Measurements from ENCODE around the gene NUDT15. TPM values are rescaled to one million over a fixed set of nuclear protein-coding genes. Genes with fewer than 3 reads are reported as not detected.

Gene NUDT15
- total RNA-seq, 8 experiments from 2014 or later = 9.3 to 30.0 (median 14.7) TPM

DNA sequence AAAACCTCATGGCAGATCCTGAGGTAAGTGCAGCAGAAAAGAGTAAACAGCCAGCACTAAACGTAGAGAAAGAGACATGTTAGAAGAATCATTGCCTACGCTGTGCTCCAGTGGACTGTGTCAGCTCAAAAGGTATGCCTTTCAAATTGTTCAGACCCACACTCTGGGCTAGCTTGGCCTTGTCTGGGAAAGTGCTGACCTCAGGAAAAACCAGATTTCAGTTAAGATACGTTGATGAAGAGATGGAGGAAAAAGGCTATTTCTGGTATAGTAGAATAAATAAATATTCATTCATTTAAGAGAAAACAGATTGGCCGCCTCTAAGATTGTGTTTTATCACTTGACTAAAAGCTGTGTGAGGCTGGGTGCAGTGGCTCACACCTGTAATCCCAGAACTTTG lies 26.8 kb upstream of the NUDT15 start:
- 77 to 100% (median 100%) methylated on average over 1 to 3 of the region's 4 CpGs; no CpG with 5 or more reads in 1 of the 10 experiments for WGBS, 10 experiments
- ATAC-seq (replicated peaks in 6 of 8) = no peak

GRCh38 chr13:48012668-48013067 lies 24.9 kb upstream of the NUDT15 start:
- H3K4me3 ChIP-seq = no peak overlapping the region
- no peaks in the 10 kb centered on the region for H3K4me1 ChIP-seq (replicated peaks in 1 of 2)
- no peak overlapping the region for H3K27ac ChIP-seq
- WGBS, 10 experiments = 50 to 100% (median 100%) methylated on average over 1 of the region's 1 CpG; no CpG with 5 or more reads in 1 of the 10 experiments
- ATAC-seq (replicated peaks in 6 of 8) = no peak
- in situ Hi-C loops (cut with MboI; ENCODE audit: low pct_unique_long_range_greater_than_20kb in 2 of 9, low sequenced_read_pairs in 9 of 9, unreplicated experiment in 9 of 9) = no loop called here

More for the DNA sequence above, 26.8 kb upstream of the NUDT15 start:
- no peak overlapping the region for H3K4me3 ChIP-seq
- no peaks in the 10 kb centered on the region for H3K4me1 ChIP-seq (replicated peaks in 1 of 2)
- no peak overlapping the region for H3K27ac ChIP-seq
- in situ Hi-C loops (cut with MboI; ENCODE audit: low pct_unique_long_range_greater_than_20kb in 2 of 9, low sequenced_read_pairs in 9 of 9, unreplicated experiment in 9 of 9) = no loop called here

DNA sequence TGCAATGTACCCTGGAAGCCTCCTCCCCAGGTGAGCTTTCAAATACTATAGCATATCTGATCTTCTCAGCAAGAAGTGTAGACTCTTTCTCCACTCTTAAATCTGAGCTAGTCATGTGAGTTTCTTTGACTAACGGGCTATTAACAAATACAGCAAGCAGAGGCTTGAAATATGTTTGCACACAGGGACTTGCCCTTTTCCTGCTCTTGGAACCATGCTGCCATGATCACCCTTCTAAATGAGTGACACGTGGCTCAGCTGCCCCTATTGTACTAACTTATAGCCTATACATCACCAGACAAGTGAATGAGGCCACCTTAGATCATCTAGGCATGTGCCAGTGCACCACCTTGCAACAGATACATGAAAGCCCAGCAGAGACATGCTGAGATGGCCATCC lies 23.2 kb upstream of the NUDT15 start:
- Histone ChIP-seq H3K27ac (no peak overlapping the region), H3K4me3 (no peak overlapping the region), H3K4me1 (replicated peaks in 1 of 2) (no peaks in the 10 kb centered on the region)
- 34 to 100% (median 83%) methylated on average over 1 to 2 of the region's 2 CpGs; no CpG with 5 or more reads in 3 of the 10 experiments for WGBS, 10 experiments
- no peak for ATAC-seq (replicated peaks in 6 of 8)
- in situ Hi-C loops (cut with MboI; ENCODE audit: low pct_unique_long_range_greater_than_20kb in 2 of 9, low sequenced_read_pairs in 9 of 9, unreplicated experiment in 9 of 9) = no loop called here

- in situ Hi-C loops (cut with MboI; ENCODE audit: low pct_unique_long_range_greater_than_20kb in 2 of 9, low sequenced_read_pairs in 9 of 9, unreplicated experiment in 9 of 9) = no loop called here
- peak in 2 of 8 experiments; percentile 36 to 63 for ATAC-seq (replicated peaks in 6 of 8)
- H3K4me3 ChIP-seq = no peak overlapping the region
- no peak overlapping the region for H3K27ac ChIP-seq
- WGBS, 10 experiments = 64 to 100% (median 96%) methylated on average over 1 to 2 of the region's 2 CpGs
- no peaks in the 10 kb centered on the region for H3K4me1 ChIP-seq (replicated peaks in 1 of 2)
Observed at GRCh38 chr13:48018637-48019036, 18.9 kb upstream of the NUDT15 start.

DNA sequence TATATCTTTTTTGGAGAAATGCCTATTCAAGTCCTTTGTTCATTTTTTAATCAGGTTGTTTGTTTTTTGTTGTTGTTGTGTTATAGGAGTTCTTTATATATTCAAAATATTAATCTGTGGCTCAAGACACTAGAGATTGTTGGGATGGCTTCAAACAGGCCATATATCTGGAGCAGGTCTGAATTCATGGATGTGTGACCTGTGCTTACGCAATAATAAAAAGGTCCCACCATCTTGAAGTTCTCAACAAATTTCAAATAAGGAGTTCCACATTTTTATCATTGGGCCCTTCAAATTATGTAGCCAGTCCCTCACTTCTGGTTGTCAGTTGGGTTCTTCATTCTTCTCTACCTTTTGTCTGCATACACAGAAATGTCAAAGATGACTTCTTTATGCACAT lies 17.7 kb upstream of the NUDT15 start:
- Histone ChIP-seq H3K27ac (no peak overlapping the region), H3K4me3 (no peak overlapping the region), H3K4me1 (replicated peaks in 1 of 2) (no peaks in the 10 kb centered on the region)
- WGBS, 10 experiments = 80 to 100% (median 100%) methylated on average over 1 of the region's 1 CpG; no CpG with 5 or more reads in 5 of the 10 experiments
- in situ Hi-C loops (cut with MboI; ENCODE audit: low pct_unique_long_range_greater_than_20kb in 2 of 9, low sequenced_read_pairs in 9 of 9, unreplicated experiment in 9 of 9) = no loop called here
- no peak for ATAC-seq (replicated peaks in 6 of 8)

- Histone ChIP-seq H3K4me3 (no peak overlapping the region), H3K27ac (no peak overlapping the region), H3K4me1 (replicated peaks in 1 of 2) (no peaks in the 10 kb centered on the region)
- no peak for ATAC-seq (replicated peaks in 6 of 8)
- in situ Hi-C loops (cut with MboI; ENCODE audit: low pct_unique_long_range_greater_than_20kb in 2 of 9, low sequenced_read_pairs in 9 of 9, unreplicated experiment in 9 of 9) = no loop called here
Observed at GRCh38 chr13:48028066-48028465, 9.5 kb upstream of the NUDT15 start.

DNA sequence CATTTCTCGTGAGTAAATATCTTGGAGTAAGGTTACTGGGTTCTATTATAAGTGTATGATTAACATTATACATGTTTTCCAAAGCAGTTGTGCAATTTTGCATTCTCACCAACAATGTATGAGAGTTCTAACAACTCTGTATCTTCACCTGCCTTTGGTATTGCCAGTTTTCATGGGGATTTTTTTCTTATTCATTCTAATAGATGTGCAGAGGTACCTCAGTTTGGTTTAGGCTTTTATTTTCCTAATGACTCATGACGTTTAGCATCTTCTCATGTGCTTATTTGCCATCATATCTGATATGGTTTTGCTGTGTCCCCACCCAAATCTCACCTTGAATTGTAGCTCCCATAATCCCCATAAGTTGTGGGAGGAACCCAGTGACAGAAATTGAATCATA lies 7.7 kb upstream of the NUDT15 start:
- 0 to 100% (median 50%) methylated on average over 1 to 2 of the region's 2 CpGs; no CpG with 5 or more reads in 1 of the 10 experiments for WGBS, 10 experiments
- in situ Hi-C loops (cut with MboI; ENCODE audit: low pct_unique_long_range_greater_than_20kb in 2 of 9, low sequenced_read_pairs in 9 of 9, unreplicated experiment in 9 of 9) = no loop called here
- ATAC-seq (replicated peaks in 6 of 8) = no peak
- Histone ChIP-seq H3K27ac (no peak overlapping the region), H3K4me3 (no peak overlapping the region), H3K4me1 (replicated peaks in 1 of 2) (no peaks in the 10 kb centered on the region)

- in situ Hi-C loops (cut with MboI; ENCODE audit: low pct_unique_long_range_greater_than_20kb in 2 of 9, low sequenced_read_pairs in 9 of 9, unreplicated experiment in 9 of 9) = no loop called here
- peaks cover 2 to 3% of the 10 kb centered on the region in 2 donors for H3K4me1 ChIP-seq (replicated peaks in 1 of 2)
- H3K27ac ChIP-seq = no peak overlapping the region
- WGBS, 10 experiments = 83 to 100% (median 100%) methylated on average over 1 of the region's 1 CpG; no CpG with 5 or more reads in 4 of the 10 experiments
- no peak for ATAC-seq (replicated peaks in 6 of 8)
- no peak overlapping the region for H3K4me3 ChIP-seq
Observed at GRCh38 chr13:48038761-48039160, 1.2 kb downstream of the NUDT15 start.

- H3K4me1 ChIP-seq (replicated peaks in 1 of 2) = peaks cover 2 to 3% of the 10 kb centered on the region in 2 donors
- no peak for ATAC-seq (replicated peaks in 6 of 8)
- H3K27ac ChIP-seq = no peak overlapping the region
- no peak overlapping the region for H3K4me3 ChIP-seq
- in situ Hi-C loops (cut with MboI; ENCODE audit: low pct_unique_long_range_greater_than_20kb in 2 of 9, low sequenced_read_pairs in 9 of 9, unreplicated experiment in 9 of 9) = no loop called here
Observed at GRCh38 chr13:48040049-48040448, 2.5 kb downstream of the NUDT15 start.

DNA sequence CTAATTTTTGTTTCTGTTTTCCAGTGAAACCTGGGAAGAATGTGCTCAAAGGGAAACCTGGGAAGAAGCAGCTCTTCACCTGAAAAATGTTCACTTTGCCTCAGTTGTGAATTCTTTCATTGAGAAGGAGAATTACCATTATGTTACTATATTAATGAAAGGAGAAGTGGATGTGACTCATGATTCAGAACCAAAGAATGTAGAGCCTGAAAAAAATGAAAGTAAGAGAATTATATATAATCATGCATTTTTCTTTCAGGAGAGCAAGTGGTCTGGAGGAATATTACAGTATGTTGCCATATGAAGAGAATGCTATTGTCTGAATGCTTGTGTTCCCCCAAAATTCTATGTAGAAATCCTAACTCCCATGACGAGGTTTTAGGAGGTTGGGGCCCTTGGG lies 3.4 kb downstream of the NUDT15 start:
- in situ Hi-C loops (cut with MboI; ENCODE audit: low pct_unique_long_range_greater_than_20kb in 2 of 9, low sequenced_read_pairs in 9 of 9, unreplicated experiment in 9 of 9) = no loop called here
- WGBS, 10 experiments = 50 to 100% (median 85%) methylated on average over 1 of the region's 1 CpG; no CpG with 5 or more reads in 2 of the 10 experiments

GRCh38 chr13:48042894-48043293 lies 5.4 kb downstream of the NUDT15 start:
- no peak for ATAC-seq (replicated peaks in 6 of 8)
- H3K4me1 ChIP-seq (replicated peaks in 1 of 2) = peaks cover 2 to 3% of the 10 kb centered on the region in 2 donors
- WGBS, 10 experiments = 83 to 100% (median 100%) methylated on average over 1 to 2 of the region's 2 CpGs; no CpG with 5 or more reads in 2 of the 10 experiments
- H3K27ac ChIP-seq = no peak overlapping the region
- no peak overlapping the region for H3K4me3 ChIP-seq
- in situ Hi-C loops (cut with MboI; ENCODE audit: low pct_unique_long_range_greater_than_20kb in 2 of 9, low sequenced_read_pairs in 9 of 9, unreplicated experiment in 9 of 9) = no loop called here

More for the DNA sequence above, 3.4 kb downstream of the NUDT15 start:
- Histone ChIP-seq H3K27ac (no peak overlapping the region), H3K4me3 (no peak overlapping the region), H3K4me1 (replicated peaks in 1 of 2) (peaks cover 2 to 3% of the 10 kb centered on the region in 2 donors)
- ATAC-seq (replicated peaks in 6 of 8) = no peak

GRCh38 chr13:48043789-48044503 lies 6.4 kb downstream of the NUDT15 start:
- no peaks in the 10 kb centered on the region for H3K4me1 ChIP-seq (replicated peaks in 1 of 2)
- no peak overlapping the region for H3K27ac ChIP-seq
- in situ Hi-C loops (cut with MboI; ENCODE audit: low pct_unique_long_range_greater_than_20kb in 2 of 9, low sequenced_read_pairs in 9 of 9, unreplicated experiment in 9 of 9) = no loop called here
- H3K4me3 ChIP-seq = no peak overlapping the region
- peak in 2 of 8 experiments; percentile 83 to 84 for ATAC-seq (replicated peaks in 6 of 8)

GRCh38 chr13:48050550-48050949 lies 13.0 kb downstream of the NUDT15 start:
- WGBS, 10 experiments = 75 to 100% (median 98%) methylated on average over 1 to 3 of the region's 3 CpGs
- no peak overlapping the region for H3K4me3 ChIP-seq
- ATAC-seq (replicated peaks in 6 of 8) = no peak
- in situ Hi-C loops (cut with MboI; ENCODE audit: low pct_unique_long_range_greater_than_20kb in 2 of 9, low sequenced_read_pairs in 9 of 9, unreplicated experiment in 9 of 9) = no loop called here
- no peaks in the 10 kb centered on the region for H3K4me1 ChIP-seq (replicated peaks in 1 of 2)
- no peak overlapping the region for H3K27ac ChIP-seq

DNA sequence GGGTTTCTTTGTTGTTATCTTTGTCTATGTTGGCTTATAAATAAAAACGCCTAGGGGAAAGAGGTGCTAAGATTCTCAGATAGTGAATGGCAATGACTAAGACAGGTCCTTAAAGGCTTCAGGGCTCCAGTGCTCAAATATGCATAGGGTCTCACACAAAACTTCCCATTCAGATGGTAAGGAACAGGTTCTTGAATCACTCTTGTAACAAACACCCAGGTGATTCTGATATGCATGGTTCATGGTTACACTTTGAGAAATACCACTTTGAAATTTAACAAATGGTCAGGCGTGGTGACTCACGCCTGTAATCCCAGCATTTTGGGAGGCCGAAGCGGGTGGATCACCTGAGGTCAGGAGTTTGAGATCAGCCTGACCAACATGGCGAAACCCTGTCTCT lies 17.1 kb downstream of the NUDT15 start:
- no peak for ATAC-seq (replicated peaks in 6 of 8)
- in situ Hi-C loops (cut with MboI; ENCODE audit: low pct_unique_long_range_greater_than_20kb in 2 of 9, low sequenced_read_pairs in 9 of 9, unreplicated experiment in 9 of 9) = no loop called here
- Histone ChIP-seq H3K4me1 (replicated peaks in 1 of 2) (no peaks in the 10 kb centered on the region), H3K4me3 (no peak overlapping the region), H3K27ac (no peak overlapping the region)
- WGBS, 10 experiments = 50 to 100% (median 82%) methylated on average over 1 to 6 of the region's 6 CpGs; no CpG with 5 or more reads in 4 of the 10 experiments

Measured in motor neuron (in vitro differentiated cells).